GM12873 (cell line): Measurements from ENCODE around the gene PID1.

Experiments used
- TF ChIP-seq, protein P1 (sequence below): IDR thresholded peaks from 2 replicates; pipeline ENCODE4 v1.5.1; 2012; ENCODE audit warnings: low read depth, mild to moderate bottlenecking, moderate library complexity, low read length, control low read depth; ENCODE audit not compliant: insufficient read depth; ENCODE audit errors: missing control alignments

Gene PID1

DNA sequence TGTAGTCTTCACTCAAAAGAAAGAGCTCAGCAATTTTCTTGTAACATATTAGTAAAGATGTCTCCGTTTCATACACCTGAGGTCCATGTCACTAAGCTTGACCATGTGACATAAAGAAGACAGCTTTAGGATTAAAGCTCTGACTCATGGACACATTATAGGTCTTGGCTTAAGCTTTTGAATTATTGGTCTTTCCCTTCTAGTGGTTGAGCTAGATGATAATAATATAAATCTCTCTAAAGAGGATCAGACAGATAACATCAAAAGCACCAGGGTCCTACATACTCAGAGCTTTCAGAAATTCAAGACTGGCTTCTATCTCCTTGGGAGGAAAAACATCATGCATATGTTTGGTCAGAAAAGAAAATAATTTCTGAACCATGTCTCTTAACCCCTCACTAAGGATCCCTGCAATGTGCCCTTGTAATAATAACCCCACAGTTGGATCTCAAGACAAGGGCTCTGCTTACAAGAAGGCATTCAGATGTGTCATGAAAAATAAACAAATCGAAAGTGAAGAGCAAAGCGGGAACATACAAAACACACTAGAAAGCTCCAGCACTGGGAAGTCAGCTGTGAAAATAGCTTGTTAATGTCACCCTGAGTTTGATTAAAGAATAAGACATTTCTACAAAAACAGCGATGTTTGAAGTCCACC, 174.5 kb downstream of the PID1 start:
- TF ChIP-seq, protein P1, sequence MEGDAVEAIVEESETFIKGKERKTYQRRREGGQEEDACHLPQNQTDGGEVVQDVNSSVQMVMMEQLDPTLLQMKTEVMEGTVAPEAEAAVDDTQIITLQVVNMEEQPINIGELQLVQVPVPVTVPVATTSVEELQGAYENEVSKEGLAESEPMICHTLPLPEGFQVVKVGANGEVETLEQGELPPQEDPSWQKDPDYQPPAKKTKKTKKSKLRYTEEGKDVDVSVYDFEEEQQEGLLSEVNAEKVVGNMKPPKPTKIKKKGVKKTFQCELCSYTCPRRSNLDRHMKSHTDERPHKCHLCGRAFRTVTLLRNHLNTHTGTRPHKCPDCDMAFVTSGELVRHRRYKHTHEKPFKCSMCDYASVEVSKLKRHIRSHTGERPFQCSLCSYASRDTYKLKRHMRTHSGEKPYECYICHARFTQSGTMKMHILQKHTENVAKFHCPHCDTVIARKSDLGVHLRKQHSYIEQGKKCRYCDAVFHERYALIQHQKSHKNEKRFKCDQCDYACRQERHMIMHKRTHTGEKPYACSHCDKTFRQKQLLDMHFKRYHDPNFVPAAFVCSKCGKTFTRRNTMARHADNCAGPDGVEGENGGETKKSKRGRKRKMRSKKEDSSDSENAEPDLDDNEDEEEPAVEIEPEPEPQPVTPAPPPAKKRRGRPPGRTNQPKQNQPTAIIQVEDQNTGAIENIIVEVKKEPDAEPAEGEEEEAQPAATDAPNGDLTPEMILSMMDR = no peak

DNA sequence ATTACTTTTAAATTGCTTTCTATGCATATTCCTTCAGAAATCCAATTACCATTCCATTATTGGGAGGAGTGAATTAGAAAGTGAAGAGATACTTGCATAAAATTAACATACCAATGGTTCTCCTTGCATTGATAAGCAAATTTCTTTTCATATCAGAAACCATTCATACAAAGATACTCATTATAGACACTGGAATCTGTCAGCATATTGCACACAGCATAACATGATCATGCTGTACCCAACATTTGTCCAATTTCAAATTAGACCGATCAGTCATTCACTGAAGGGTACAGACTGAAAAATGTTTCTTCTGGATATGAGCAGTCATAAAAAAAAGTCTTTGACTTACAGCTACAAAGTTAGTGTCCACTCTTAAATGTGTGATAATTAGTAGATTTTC, 175.6 kb downstream of the PID1 start:
- TF ChIP-seq, protein P1 = no peak

GRCh38 chr2:229090225-229090624, 180.9 kb downstream of the PID1 start:
- TF ChIP-seq, protein P1 = no peak

DNA sequence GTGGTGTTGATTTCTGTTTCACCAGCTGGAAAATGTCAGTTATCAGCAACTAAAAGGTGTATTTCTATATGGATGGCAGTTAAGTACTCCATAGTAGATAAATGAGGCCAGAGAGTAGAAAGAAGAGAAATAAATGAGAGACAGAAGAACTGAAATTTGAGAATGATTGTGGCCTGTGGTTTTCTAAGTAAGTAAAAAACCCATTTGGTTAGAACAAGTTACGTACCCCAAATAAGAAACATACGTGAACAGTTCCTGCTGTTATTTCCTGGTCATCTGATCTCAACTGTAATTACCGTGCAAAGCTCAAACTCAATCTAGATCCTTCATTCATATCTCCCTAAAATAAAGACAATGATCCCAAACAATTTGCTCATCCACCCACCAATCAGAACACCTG, 181.3 kb downstream of the PID1 start:
- TF ChIP-seq, protein P1 = no peak

- TF ChIP-seq, protein P1 = no peak
Observed at GRCh38 chr2:229088966-229089700, 182.0 kb downstream of the PID1 start.

- TF ChIP-seq, protein P1 = no peak
Observed at GRCh38 chr2:229088517-229088913, 182.6 kb downstream of the PID1 start.

DNA sequence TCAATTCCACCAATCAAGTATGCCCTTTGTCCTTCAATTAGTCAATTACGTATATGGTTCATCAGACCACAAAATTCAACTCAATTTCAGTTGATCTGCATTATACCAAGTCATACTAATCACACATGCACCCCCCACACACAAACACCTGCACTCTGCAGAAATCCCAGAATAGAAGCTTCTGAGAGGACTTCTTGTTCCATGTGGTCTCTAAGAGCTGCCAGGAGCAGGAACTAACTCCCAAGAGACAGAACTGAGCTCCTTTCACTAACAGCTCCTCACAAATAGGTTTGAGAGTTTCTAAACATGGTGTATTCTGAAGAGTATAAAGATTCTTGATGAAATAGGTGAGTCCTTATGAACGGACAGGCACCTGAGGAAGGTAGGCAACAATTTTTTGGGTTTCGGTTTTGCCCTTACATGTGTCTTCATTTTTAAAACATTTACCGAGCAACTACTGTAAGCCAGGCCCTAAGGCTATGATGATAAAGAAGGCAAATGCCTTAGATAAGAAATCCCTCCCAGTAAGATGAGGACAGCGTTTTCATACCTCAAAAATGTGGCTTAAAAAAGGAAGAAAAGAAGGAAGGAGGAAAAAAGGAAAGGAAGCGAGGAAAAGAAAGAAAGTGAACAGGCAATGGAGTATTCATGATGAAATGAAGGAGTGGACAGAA, 183.1 kb downstream of the PID1 start:
- TF ChIP-seq, protein P1 = no peak
